Adrenal gland (tissue), 12 donors: Measurements from ENCODE around the gene ROBO2. TPM values are rescaled to one million over a fixed set of nuclear protein-coding genes. Genes with fewer than 3 reads are reported as not detected.

Source experiments
- DNase-seq, 7 donors: peaks; one replicate each; pipeline ENCODE4 v3.0.0-alpha.2; 2019 to 2020
- H3K27ac ChIP-seq, 5 donors: fragments of 200-600 bp; sonication (generic) in 4 of 5; 1 replicate in 3 of 5; 2 replicates in 2 of 5; pipeline versions ENCODE4 v1.5.1 to v1.8.0; 2016 to 2020; ENCODE audit warnings: mild to moderate bottlenecking in 1 of 5
- H3K27me3 ChIP-seq: fragments of 200-600 bp; 2 replicates; pipeline ENCODE4 v1.8.0; 2021
- H3K36me3 ChIP-seq, 2 donors: fragments of 200-600 bp; replicated peaks in 1 of 2; 1 replicate in 1 of 2; 2 replicates in 1 of 2; pipeline versions ENCODE4 v1.5.1 to v1.8.0; 2018 to 2022
- H3K4me1 ChIP-seq, 2 donors: fragments of 200-600 bp; replicated peaks in 1 of 2; 1 replicate in 1 of 2; 2 replicates in 1 of 2; pipeline versions ENCODE4 v1.5.1 to v1.8.0; 2018 to 2021
- H3K4me3 ChIP-seq, 4 donors: fragments of 200-600 bp; sonication (generic) in 3 of 4; one replicate each; pipeline ENCODE4 v1.5.1; 2016 to 2018
- H3K9me3 ChIP-seq, 3 donors: fragments of 200-600 bp; sonication (generic) in 1 of 3; replicated peaks in 1 of 3; 1 replicate in 2 of 3; 2 replicates in 1 of 3; pipeline versions ENCODE4 v1.5.1 to v1.8.0; 2016 to 2021
- POLR2A ChIP-seq, 2 donors: fragments of 450-650 bp; IDR thresholded peaks; one replicate each; pipeline ENCODE4 v1.6.1; 2017; ENCODE audit warnings: antibody characterized with exemption in 2 of 2, mild to moderate bottlenecking in 2 of 2, moderate library complexity in 1 of 2
- WGBS, 4 donors: extraction: QIAGEN DNeasy Blood & Tissue Kit in 2 of 4; methylation state at CpG; one replicate each; pipeline versions ENCODE4 v1.1.5 to v1.1.7; 2013 to 2017; 5-methylcytosine and 5-hydroxymethylcytosine counted together
- intact Hi-C, 2 donors: fragments of 100-400 bp; cut with DNase I; formaldehyde crosslinking; loops; one replicate each; pipeline versions ENCODE4 v1.14.1 to v1.15.0; 2022 to 2023
- polyA plus RNA-seq, 3 donors: library from polyadenylated mRNA; stranded (reverse); fragments of 200-250 nt in 2 of 3; fragments of 350-450 nt in 1 of 3; fragmentation: Illumina TruSeq in 1 of 3; extraction: RNeasy Lipid Tissue Mini Kit (QIAGEN cat#74804) in 1 of 3; gene quantifications; one replicate each; pipeline ENCODE4 v1.2.3, GENCODE V29; 2013 to 2014
- total RNA-seq, 9 donors: library from RNA; depleted of rRNA in 4 of 9; stranded (reverse); fragments of >200 nt in 4 of 9; fragments of 120-200 nt in 1 of 9; fragmentation: NEBNext Ultra II Directional in 1 of 9; extraction: Animal tissue kit (Norgen Biotek cat#: 25700) in 1 of 9; gene quantifications; one replicate each; pipeline versions ENCODE4 v1.1.0 to v1.2.4, GENCODE V29; 2013 to 2023
- TF ChIP-seq, protein P1 (sequence below), 6 experiments: fragments of 450-650 bp in 4 of 6; fragments of 200-600 bp in 2 of 6; sonication (generic) in 1 of 6; IDR thresholded peaks; 1 replicate in 5 of 6; 2 replicates in 1 of 6; pipeline versions ENCODE4 v1.5.1 to v1.8.0; 2016 to 2021; ENCODE audit warnings: antibody characterized with exemption in 6 of 6, mild to moderate bottlenecking in 2 of 6, moderate library complexity in 1 of 6
- donor health status: healthy with polysubstance abuse.
- donor health status: Bipolar disorder and iron deficiency.
- donor health status: DM: yes; HTN: yes; CAD: no.
- donor health status: DM: no; HTN: no; CAD: no.
- donor health status: DM: no; HTN: no; CAD: no.
- donor health status: DM: yes; HTN: yes; CAD: no.

Gene ROBO2
- total and polyA plus RNA-seq, 12 donors, result 0.30 to 9.9 (median 2.5) TPM; not detected in 1

DNA sequence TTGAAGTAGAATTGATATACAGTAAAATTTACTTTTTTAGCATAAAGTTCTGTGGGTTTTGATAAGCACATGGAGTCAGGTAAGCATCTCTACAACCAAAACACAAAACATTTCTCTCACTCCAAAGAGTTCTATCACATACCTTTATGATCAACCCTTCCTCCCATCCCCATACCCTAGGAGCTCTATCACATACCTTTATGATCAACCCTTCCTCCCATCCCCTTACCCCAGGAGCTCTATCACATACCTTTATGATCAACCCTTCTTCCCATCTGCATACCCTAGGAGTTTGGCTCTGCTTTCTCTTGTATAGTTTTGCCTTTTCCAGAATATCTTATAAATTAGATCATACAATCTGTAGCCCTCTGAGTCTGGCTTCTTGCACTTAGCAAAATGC is 315.1 kb downstream of the ROBO2 start:
- no peaks in the 10 kb centered on the region for H3K27me3 ChIP-seq
- intact Hi-C loops, result no loop called here
- H3K36me3 ChIP-seq, result no peaks in the 10 kb centered on the region
- DNase-seq, result no peak
- H3K9me3 ChIP-seq, result no peaks in the 10 kb centered on the region
- TF ChIP-seq POLR2A (IDR thresholded peaks at IDR 0.05), result no peak
- TF ChIP-seq, protein P1, sequence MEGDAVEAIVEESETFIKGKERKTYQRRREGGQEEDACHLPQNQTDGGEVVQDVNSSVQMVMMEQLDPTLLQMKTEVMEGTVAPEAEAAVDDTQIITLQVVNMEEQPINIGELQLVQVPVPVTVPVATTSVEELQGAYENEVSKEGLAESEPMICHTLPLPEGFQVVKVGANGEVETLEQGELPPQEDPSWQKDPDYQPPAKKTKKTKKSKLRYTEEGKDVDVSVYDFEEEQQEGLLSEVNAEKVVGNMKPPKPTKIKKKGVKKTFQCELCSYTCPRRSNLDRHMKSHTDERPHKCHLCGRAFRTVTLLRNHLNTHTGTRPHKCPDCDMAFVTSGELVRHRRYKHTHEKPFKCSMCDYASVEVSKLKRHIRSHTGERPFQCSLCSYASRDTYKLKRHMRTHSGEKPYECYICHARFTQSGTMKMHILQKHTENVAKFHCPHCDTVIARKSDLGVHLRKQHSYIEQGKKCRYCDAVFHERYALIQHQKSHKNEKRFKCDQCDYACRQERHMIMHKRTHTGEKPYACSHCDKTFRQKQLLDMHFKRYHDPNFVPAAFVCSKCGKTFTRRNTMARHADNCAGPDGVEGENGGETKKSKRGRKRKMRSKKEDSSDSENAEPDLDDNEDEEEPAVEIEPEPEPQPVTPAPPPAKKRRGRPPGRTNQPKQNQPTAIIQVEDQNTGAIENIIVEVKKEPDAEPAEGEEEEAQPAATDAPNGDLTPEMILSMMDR (IDR thresholded peaks at IDR 0.05), result no peak
- no peaks in the 10 kb centered on the region for H3K4me1 ChIP-seq
- H3K4me3 ChIP-seq, result no peak overlapping the region
- H3K27ac ChIP-seq, result no peak overlapping the region

DNA sequence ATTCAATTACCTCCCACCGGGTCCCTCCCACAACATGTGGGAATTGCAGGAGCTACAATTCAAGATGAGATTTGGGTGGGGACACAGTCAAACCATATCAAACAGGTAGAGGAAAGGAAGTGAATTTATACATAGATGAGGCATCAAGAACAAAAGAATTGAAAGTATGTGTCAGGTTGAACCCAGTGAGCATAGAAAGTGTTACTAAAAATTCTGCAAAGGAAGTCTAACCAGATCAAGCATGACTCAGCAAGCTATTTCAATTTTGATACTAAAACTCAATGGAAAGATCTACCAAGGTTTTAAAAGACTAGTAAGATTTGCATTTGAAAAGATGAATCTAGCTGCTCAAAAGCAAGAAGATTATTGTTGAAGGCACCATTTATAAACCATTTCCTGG is 323.0 kb downstream of the ROBO2 start:
- WGBS, 4 donors, result 91 to 100% (median 96%) methylated on average over 1 of the region's 1 CpG

DNA sequence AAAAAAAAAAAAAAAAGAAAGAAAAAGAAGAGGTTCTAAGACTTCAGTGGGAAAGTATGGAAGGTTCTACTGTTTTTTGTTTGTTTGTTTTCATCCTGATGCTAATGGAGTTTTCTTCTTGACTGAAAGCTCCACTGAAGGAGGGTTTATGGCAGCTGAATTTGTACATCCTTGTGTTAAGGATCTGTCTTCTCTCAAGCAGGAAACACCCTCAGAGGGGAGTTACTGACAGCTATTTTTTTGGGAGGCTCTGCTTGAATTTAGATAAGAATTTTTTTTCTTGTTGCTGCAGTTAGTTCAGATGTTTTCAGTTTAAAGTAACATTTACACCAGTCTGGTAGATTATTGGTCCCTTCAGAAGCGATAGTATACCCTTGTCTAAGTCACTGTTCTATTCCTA is 325.3 kb downstream of the ROBO2 start:
- Histone ChIP-seq H3K4me3 (no peak overlapping the region), H3K9me3 (no peaks in the 10 kb centered on the region), H3K27ac (no peak overlapping the region), H3K36me3 (no peaks in the 10 kb centered on the region), H3K4me1 (no peaks in the 10 kb centered on the region), H3K27me3 (no peaks in the 10 kb centered on the region)
- 87 to 95% (median 88%) methylated on average over 1 of the region's 1 CpG for WGBS, 4 donors
- no peak for DNase-seq
- intact Hi-C loops, result no loop called here
- TF ChIP-seq, protein P1 (IDR thresholded peaks at IDR 0.05), result no peak
- TF ChIP-seq POLR2A (IDR thresholded peaks at IDR 0.05), result no peak

More for the DNA sequence above, 323.0 kb downstream of the ROBO2 start:
- no peaks in the 10 kb centered on the region for H3K36me3 ChIP-seq
- no peak for DNase-seq
- intact Hi-C loops, result no loop called here
- no peaks in the 10 kb centered on the region for H3K4me1 ChIP-seq
- no peaks in the 10 kb centered on the region for H3K27me3 ChIP-seq
- H3K4me3 ChIP-seq, result no peak overlapping the region
- no peak overlapping the region for H3K27ac ChIP-seq
- TF ChIP-seq, protein P1 (IDR thresholded peaks at IDR 0.05), result no peak
- TF ChIP-seq POLR2A (IDR thresholded peaks at IDR 0.05), result no peak
- H3K9me3 ChIP-seq, result no peaks in the 10 kb centered on the region

DNA sequence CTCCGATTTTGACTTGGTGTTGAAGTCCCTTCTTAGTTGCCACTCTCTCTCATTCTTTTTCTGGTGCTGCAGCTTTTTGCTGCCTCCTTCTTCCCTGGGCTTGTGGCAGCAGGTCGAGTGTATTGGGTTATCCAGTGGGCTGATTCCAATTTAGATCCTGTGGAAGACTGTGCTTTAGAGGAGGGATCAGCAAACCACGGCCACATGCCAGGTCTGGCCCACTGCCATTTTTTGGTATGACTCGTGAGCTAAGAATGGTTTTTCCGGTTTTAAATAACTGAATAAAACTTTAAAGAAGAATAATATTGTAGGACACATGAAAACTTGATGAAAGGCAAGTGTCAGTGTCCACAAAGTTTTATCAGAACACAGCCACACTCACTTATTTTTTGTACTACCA is 330.5 kb downstream of the ROBO2 start:
- 40 to 53% (median 45%) methylated on average over 5 of the region's 5 CpGs for WGBS, 4 donors
- TF ChIP-seq, protein P1 (IDR thresholded peaks at IDR 0.05), result no peak
- TF ChIP-seq POLR2A (IDR thresholded peaks at IDR 0.05), result no peak
- peak in 5 of 7 donors; percentile 10 to 35 (median 28) for DNase-seq

More for the DNA sequence above, 330.5 kb downstream of the ROBO2 start:
- Histone ChIP-seq H3K4me1 (no peaks in the 10 kb centered on the region), H3K27me3 (no peaks in the 10 kb centered on the region), H3K4me3 (no peak overlapping the region), H3K36me3 (no peaks in the 10 kb centered on the region), H3K27ac (no peak overlapping the region), H3K9me3 (no peaks in the 10 kb centered on the region)
- intact Hi-C loops, result no loop called here
